SK-N-SH treated with all-trans-retinoic acid at 6 μM for 48 hours (cell line): ENCODE results near the gene AGAP5.
"Not testable (repeated sequence)": the region's sequence is repeated elsewhere in the genome, so short reads cannot be mapped to it uniquely, and the experiment has no call there.

Experiments
- ARNTL ChIP-seq: fragments of 450-650 bp; formaldehyde crosslinking; IDR thresholded peaks from 2 replicates; pipeline ENCODE4 v1.5.0; 2020; ENCODE audit warnings: low read depth, mild to moderate bottlenecking, moderate library complexity, borderline replicate concordance
- CSDC2 ChIP-seq: fragments of 250-450 bp; sonication (Bioruptor Pico); IDR thresholded peaks from 2 replicates; pipeline ENCODE4 v1.5.0; 2020; ENCODE audit warnings: mild to moderate bottlenecking, moderate library complexity
- GLIS3 ChIP-seq: fragments of 250-450 bp; sonication (Bioruptor Pico); IDR thresholded peaks from 2 replicates; pipeline ENCODE4 v1.5.0; 2020; ENCODE audit warnings: mild to moderate bottlenecking, moderate library complexity
- ISL1 ChIP-seq: fragments of 250-450 bp; sonication (Bioruptor Pico); IDR thresholded peaks from 2 replicates; pipeline ENCODE4 v2.1.2; 2022; ENCODE audit warnings: mild to moderate bottlenecking, moderate library complexity
- RARB ChIP-seq: fragments of 250-450 bp; sonication (Bioruptor Pico); IDR thresholded peaks from 2 replicates; pipeline ENCODE4 v1.8.0; 2021; ENCODE audit warnings: mild to moderate bottlenecking, moderate library complexity
- TOX ChIP-seq: fragments of 250-450 bp; sonication (Bioruptor Pico); IDR thresholded peaks from 2 replicates; pipeline ENCODE4 v1.8.0; 2021; ENCODE audit warnings: mild to moderate bottlenecking, moderate library complexity, borderline replicate concordance
- ZFP3 ChIP-seq: fragments of 250-450 bp; sonication (Bioruptor Pico); IDR thresholded peaks from 2 replicates; pipeline ENCODE4 v1.5.0; 2020; ENCODE audit warnings: mild to moderate bottlenecking, moderate library complexity
- ZFP30 ChIP-seq: fragments of 450-650 bp; formaldehyde crosslinking; IDR thresholded peaks from 2 replicates; pipeline ENCODE4 v1.5.0; 2022; ENCODE audit warnings: mild to moderate bottlenecking, moderate library complexity
- TF ChIP-seq, protein P1 (sequence below): fragments of 250-450 bp; sonication (Bioruptor Pico); IDR thresholded peaks from 2 replicates; pipeline ENCODE4 v1.5.1; 2020; ENCODE audit warnings: low read depth, mild to moderate bottlenecking, moderate library complexity

DNA sequence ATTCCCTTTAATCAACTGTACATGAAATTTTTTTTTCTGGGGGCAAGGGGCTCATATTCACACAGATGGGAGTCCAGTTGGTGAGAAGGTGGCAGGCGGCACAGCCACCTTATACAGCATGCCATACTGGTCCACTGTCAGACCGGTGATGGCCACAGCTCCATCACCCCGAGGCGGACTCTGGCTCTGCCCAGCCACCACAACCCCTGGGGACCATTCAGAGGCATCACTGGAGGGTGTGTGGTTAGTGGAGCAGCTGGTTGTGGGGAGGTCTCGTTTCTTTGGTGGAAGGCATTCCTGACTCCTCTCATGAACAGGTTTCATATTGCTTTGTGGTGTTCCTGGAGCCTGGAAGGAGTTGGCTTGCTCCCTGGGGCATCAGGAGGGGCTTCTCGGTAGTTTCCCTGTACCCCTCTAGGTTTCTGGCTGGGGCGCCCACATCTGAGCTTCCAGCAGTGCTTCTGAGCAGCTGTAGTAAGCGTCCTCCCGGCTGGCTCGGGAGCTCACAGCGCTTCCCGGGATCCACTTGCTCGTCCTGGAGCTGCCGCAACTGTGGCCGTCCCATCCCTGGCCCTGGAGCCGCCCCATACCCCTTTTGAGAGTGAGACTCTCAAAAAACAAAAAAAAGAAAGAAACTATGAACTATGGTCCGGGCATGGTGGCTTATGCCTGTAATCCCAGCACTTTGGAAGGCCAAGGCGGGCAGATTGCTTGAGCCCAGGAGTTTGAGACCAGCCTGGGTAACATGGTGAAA, 42.8 kb upstream of the AGAP5 start:
- not testable (repeated sequence) for TF ChIP-seq ARNTL; ISL1 (CRISPR knock-in tag); ZFP30 (CRISPR knock-in tag); CSDC2 (CRISPR knock-in tag); ZFP3; GLIS3 (CRISPR knock-in tag); RARB (CRISPR knock-in tag); TOX (CRISPR knock-in tag)
- TF ChIP-seq, protein P1, sequence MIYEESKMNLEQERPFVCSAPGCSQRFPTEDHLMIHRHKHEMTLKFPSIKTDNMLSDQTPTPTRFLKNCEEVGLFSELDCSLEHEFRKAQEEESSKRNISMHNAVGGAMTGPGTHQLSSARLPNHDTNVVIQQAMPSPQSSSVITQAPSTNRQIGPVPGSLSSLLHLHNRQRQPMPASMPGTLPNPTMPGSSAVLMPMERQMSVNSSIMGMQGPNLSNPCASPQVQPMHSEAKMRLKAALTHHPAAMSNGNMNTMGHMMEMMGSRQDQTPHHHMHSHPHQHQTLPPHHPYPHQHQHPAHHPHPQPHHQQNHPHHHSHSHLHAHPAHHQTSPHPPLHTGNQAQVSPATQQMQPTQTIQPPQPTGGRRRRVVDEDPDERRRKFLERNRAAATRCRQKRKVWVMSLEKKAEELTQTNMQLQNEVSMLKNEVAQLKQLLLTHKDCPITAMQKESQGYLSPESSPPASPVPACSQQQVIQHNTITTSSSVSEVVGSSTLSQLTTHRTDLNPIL (CRISPR knock-in tag), result not testable (repeated sequence)
